ENCODE results near the gene KIAA0825. TPM values are rescaled to one million over a fixed set of nuclear protein-coding genes. Genes with fewer than 3 reads are reported as not detected.
"Not testable (repeated sequence)": the region's sequence is repeated elsewhere in the genome, so short reads cannot be mapped to it uniquely, and the experiment has no call there.

The KIAA0825 gene
- total RNA-seq, 2 experiments from 2014 or later = 1.1 to 1.3 TPM

DNA sequence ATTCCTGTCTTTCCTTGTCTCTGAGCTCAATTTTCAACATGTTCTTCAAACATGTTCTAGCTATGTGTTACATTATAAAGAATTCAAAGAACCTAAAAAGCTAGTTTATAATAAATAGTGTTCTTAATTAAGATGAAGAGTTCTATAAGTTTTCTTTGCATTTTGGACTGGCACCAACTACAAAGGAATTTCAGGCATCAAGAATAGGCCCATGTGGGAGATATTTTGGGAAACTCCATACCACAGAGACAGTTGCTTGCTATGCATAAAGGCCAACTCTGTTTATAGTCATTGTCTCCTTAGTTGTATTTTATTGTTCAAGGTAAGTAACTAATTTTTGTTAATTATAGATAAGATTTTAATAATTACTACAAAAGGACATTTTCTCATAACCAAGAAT is 4.6 kb upstream of the KIAA0825 start:
- no peak overlapping the region for H3K4me3 Mint-ChIP-seq
- CTCF ChIA-PET = interaction anchor here (0.9 kb wide), 1 partner anchor 114 kb away, joined by 3 read pairs; no protein-coding TSS in a partner anchor
- intact Hi-C loops (cut with DNase I, micrococcal nuclease) = no loop called here

DNA sequence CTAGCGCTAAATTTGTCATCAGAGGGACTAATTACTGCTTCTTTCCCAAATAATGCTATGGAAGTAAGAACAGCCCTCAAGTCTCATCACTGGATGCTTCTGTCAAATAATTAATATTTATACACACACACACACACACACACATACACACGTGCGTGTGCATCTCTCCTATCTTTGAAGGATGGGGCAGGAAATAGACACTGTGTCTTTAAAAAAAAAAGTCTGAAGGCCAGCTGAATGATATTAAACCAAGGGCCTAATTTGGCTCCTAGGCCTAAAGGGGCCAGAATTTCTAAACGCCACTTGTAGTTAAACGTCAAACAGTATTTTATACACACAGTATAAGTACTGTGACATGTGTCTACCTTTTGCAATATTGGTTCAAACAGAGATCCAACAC is 3.4 kb upstream of the KIAA0825 start:
- peaks cover 1% of the 10 kb centered on the region for H3K36me3 Mint-ChIP-seq (ENCODE audit: low read depth)
- H3K9me3 Mint-ChIP-seq (ENCODE audit: low read depth) = no peaks in the 10 kb centered on the region
- H3K4me3 Mint-ChIP-seq = no peak overlapping the region
- H3K27ac Mint-ChIP-seq = no peak overlapping the region
- no peak for ATAC-seq
- CTCF ChIA-PET = no interaction called here
- DNase-seq = no peak
- POLR2A ChIA-PET = no interaction called here
- no peaks in the 10 kb centered on the region for H3K27me3 Mint-ChIP-seq
- peaks cover 36% of the 10 kb centered on the region for H3K4me1 Mint-ChIP-seq
- intact Hi-C loops (cut with DNase I, micrococcal nuclease) = no loop called here

More for the DNA sequence above, 4.6 kb upstream of the KIAA0825 start:
- Mint-ChIP-seq H3K4me1 (peaks cover 28% of the 10 kb centered on the region), H3K27ac (no peak overlapping the region), H3K36me3 (ENCODE audit: low read depth) (peaks cover 1% of the 10 kb centered on the region), H3K9me3 (ENCODE audit: low read depth) (no peaks in the 10 kb centered on the region), H3K27me3 (no peaks in the 10 kb centered on the region)
- POLR2A ChIA-PET = no interaction called here
- DNase-seq (no peak), ATAC-seq (no peak)

DNA sequence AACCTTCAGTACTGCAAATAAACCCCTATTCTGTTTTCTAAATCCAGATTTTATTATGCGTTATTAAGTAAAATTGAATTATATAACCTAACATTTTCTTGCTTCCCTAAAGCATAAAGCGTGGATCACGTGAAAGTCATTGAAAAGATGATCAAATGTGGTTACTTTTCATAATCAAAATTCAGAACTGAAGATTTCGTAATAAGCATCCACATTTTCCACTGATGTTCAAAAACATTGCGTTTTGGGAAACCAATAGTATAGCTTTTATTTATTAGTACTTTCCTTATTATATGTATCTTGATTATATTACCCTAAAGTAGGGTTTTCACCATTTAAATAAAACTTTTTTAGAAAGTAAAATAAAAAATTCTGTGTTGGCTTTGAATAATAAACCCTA is 1.9 kb upstream of the KIAA0825 start:
- Mint-ChIP-seq H3K9me3 (ENCODE audit: low read depth) (no peaks in the 10 kb centered on the region), H3K27me3 (no peaks in the 10 kb centered on the region), H3K36me3 (ENCODE audit: low read depth) (peaks cover 1% of the 10 kb centered on the region), H3K4me1 (peaks cover 36% of the 10 kb centered on the region), H3K4me3 (peak overlapping the region; percentile 84), H3K27ac (no peak overlapping the region)
- ChIA-PET POLR2A (no interaction called here), CTCF (no interaction called here)
- DNase-seq (no peak), ATAC-seq (no peak)
- intact Hi-C loops (cut with DNase I, micrococcal nuclease) = no loop called here

DNA sequence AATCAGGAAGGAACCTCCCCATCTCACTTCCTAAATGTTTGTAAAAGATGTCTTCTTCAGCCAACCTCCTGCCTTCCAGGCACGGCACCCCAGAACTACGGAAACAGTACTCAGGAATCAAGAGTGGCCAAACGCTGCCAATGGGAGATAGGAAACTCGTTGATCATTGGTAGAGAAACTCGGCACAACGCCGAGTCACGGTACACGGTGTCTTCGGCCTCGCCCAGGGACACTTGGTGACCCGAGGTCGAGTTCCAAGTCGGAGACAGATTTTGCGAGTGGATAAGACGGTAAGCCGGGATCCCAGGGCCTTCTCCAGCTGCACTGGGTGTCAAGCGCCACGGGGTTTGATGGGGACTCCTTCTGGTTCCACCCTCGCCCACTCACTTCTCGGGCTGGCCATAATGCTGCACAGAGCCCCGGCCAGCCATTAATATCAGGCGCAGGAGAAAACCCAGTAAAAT is 343 bp downstream of the KIAA0825 start:
- peak overlapping the region; percentile 84 for H3K4me3 Mint-ChIP-seq
- no peaks in the 10 kb centered on the region for H3K27me3 Mint-ChIP-seq
- ChIA-PET POLR2A (interaction anchor here (0.8 kb wide), 1 partner anchor 13 kb away, joined by 3 read pairs; no protein-coding TSS in a partner anchor), CTCF (interaction anchor here (0.6 to 1.8 kb wide), 3 partner anchors 11 to 232 kb away, joined by 3 to 6 read pairs (median 3); no protein-coding TSS in a partner anchor)
- H3K4me1 Mint-ChIP-seq = peaks cover 34% of the 10 kb centered on the region
- no peaks in the 10 kb centered on the region for H3K36me3 Mint-ChIP-seq (ENCODE audit: low read depth)
- DNase-seq (no peak), ATAC-seq (peak; percentile 28)
- no peaks in the 10 kb centered on the region for H3K9me3 Mint-ChIP-seq (ENCODE audit: low read depth)
- intact Hi-C loops (cut with DNase I, micrococcal nuclease) = loop anchor here (1.0 to 10.0 kb wide), 11 partner anchors 41 to 1129 kb away; a partner anchor contains a TSS
- peak overlapping the region; percentile 95 for H3K27ac Mint-ChIP-seq

DNA sequence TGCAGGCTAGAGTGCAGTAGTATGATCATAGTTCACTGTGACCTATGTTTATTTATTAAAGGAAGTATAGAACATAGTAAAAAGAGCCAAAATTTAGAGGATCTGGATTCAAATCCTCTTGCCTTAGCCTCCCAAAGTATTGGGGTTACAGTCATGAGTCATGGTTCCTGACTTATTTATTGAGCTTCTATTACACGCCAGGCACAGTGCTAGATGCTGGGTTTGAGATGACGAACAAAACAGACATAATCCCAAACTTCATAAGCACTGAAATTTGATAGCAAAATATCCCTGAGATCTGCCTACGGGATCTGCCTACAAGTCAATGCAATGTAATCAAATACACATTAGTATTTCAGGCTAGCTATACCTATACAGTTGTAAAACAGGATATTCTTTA is 2.5 kb downstream of the KIAA0825 start:
- H3K4me3 Mint-ChIP-seq = no peak overlapping the region

DNA sequence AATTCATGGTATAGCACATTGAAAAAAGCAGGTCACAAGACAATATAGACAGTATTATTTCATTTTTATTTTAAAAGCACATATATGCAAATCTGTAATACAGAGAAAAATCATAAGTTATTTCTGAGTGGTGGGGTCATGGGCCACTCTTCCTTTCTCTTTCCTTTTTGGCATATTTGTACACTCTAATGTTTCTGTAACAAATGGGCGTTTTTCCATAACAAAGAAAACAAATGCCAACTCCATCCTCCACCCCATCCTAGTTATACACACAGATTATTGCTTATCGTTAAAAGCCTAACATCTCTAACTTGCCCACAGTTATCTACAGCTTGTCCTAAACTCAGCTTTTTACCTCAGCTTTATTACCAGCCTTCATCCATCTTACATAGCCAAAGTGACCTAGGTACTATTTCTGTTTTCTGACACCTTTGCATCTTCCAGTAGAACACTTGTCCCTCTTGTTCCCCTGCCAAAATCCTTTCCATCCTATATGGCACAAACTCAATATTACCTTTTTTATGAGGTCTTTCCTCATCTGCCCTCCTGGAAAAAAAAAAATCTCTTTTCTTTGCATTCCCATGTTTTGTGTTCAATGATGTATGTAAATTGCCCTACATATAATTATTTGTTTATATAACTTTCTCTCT is 4.1 kb downstream of the KIAA0825 start:
- no peak for DNase-seq
- no peaks in the 10 kb centered on the region for H3K27me3 Mint-ChIP-seq
- H3K4me3 Mint-ChIP-seq = no peak overlapping the region
- CTCF ChIA-PET = interaction anchor here (0.8 to 1.7 kb wide), 3 partner anchors 72 to 124 kb away, joined by 3 to 5 read pairs (median 3); no protein-coding TSS in a partner anchor
- ATAC-seq = no peak
- no peaks in the 10 kb centered on the region for H3K36me3 Mint-ChIP-seq (ENCODE audit: low read depth)
- POLR2A ChIA-PET = no interaction called here
- H3K27ac Mint-ChIP-seq = no peak overlapping the region
- H3K4me1 Mint-ChIP-seq = peaks cover 15% of the 10 kb centered on the region
- intact Hi-C loops (cut with DNase I, micrococcal nuclease) = loop anchor here (5.0 to 10.0 kb wide), 3 partner anchors 238 to 1039 kb away; no protein-coding TSS in a partner anchor
- H3K9me3 Mint-ChIP-seq (ENCODE audit: low read depth) = no peaks in the 10 kb centered on the region

More for the DNA sequence above, 2.5 kb downstream of the KIAA0825 start:
- DNase-seq (no peak), ATAC-seq (no peak)
- H3K36me3 Mint-ChIP-seq (ENCODE audit: low read depth) = no peaks in the 10 kb centered on the region
- no peaks in the 10 kb centered on the region for H3K27me3 Mint-ChIP-seq
- peaks cover 22% of the 10 kb centered on the region for H3K4me1 Mint-ChIP-seq
- no peak overlapping the region for H3K27ac Mint-ChIP-seq
- POLR2A ChIA-PET = no interaction called here
- intact Hi-C loops (cut with DNase I, micrococcal nuclease) = loop anchor here (5.0 to 10.0 kb wide), 6 partner anchors 39 to 1131 kb away; no protein-coding TSS in a partner anchor
- CTCF ChIA-PET = no interaction called here
- no peaks in the 10 kb centered on the region for H3K9me3 Mint-ChIP-seq (ENCODE audit: low read depth)

DNA sequence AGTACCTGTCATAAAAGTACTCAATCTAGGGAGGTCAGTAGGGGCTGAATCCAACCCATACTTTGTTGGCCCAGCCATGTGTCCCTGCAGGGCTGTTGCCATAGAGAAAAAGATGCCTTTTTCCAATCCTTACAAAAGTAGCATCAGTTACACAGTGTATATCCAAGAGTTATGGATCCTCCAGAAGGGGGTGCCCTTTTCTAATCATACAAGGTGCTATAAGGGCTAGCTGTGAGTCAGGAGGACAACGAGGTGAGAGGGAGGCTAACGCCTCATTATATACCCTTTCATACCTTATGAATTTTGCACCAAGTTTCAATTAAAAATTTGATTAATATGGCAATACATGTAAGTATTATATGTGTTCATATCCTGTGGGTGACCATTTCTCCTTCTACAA is 4.8 kb downstream of the KIAA0825 start:
- Mint-ChIP-seq H3K36me3 (ENCODE audit: low read depth) (no peaks in the 10 kb centered on the region), H3K4me3 (no peak overlapping the region), H3K4me1 (peaks cover 14% of the 10 kb centered on the region), H3K27me3 (no peaks in the 10 kb centered on the region), H3K27ac (no peak overlapping the region), H3K9me3 (ENCODE audit: low read depth) (no peaks in the 10 kb centered on the region)
- DNase-seq (no peak), ATAC-seq (peak; percentile 20)
- intact Hi-C loops (cut with DNase I, micrococcal nuclease) = loop anchor here (1.0 to 10.0 kb wide), 5 partner anchors 123 to 1039 kb away; no protein-coding TSS in a partner anchor
- POLR2A ChIA-PET = no interaction called here
- CTCF ChIA-PET = interaction anchor here (1.5 to 1.7 kb wide), 2 partner anchors 76 to 124 kb away, joined by 3 to 5 read pairs; no protein-coding TSS in a partner anchor

DNA sequence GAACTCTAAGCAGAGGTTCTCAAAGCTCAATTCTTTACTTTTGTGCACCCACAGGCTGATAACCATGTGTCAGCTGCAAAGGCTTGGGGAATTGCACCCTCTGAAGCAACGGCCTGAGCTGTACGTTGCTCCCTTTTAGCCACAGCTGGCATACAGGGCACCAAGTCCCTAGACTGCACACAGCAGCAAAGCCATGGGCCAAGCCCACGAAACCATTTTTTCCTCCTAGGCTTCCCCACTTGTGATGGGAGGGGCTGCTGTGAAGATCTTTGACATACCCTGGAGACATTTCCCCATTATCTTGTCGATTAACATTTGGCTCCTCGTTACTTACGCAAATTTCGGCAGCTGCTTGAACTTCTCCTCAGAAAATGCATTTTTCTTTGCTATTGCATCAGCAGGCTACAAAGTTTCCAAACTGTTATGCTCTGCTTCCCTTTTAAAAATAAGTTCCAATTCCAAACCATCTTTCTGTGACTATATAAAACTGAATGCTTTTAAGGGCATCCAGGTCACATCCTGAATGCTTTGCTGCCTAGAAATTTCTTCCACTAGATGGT is 23.0 kb downstream of the KIAA0825 start:
- ChIA-PET CTCF (no interaction called here), POLR2A (no interaction called here)
- no peaks in the 10 kb centered on the region for H3K9me3 Mint-ChIP-seq (ENCODE audit: low read depth)
- intact Hi-C loops (cut with DNase I, micrococcal nuclease) = no loop called here
- no peak for DNase-seq
- no peaks in the 10 kb centered on the region for H3K27me3 Mint-ChIP-seq
- no peak for ATAC-seq
- H3K4me3 Mint-ChIP-seq = no peak overlapping the region
- H3K4me1 Mint-ChIP-seq = no peaks in the 10 kb centered on the region
- H3K27ac Mint-ChIP-seq = no peak overlapping the region
- no peaks in the 10 kb centered on the region for H3K36me3 Mint-ChIP-seq (ENCODE audit: low read depth)

DNA sequence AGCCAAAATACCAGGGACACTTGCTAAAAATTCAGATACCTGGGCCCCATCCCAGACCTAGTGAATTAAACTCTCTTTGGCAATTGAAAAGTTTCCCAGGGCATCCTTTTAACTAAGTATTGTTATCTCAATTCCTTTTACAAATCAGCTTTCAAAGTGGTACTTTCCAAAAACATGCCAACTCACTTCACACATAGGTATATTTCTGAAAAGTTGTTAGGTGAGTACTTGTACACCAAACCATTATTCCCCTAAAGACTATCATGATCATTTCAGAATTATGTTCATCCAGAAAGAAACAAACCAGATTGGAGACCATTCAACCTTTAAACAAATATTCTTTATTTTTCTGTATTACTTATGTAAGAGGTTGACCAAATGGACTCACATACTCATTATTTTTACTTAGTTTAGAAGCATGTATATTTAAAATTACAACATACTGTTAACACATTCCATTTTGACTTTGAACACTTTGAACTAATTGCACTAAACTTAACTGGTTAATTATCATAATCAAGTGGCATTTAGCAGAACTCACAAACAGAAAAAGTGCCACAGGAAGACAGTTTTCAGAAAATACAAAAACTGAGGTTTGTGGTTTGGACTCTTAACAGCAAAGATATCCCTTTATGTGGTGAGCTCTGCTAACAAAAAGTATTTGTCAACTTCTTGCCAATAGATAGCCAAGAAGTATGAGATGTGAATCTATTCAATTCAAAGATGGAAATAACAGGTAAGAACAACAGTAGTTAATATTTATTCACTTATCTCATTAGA is 40.7 kb downstream of the KIAA0825 start:
- H3K27ac Mint-ChIP-seq = no peak overlapping the region
- ChIA-PET POLR2A (interaction anchor here (0.7 kb wide), 1 partner anchor 269 kb away, joined by 3 read pairs; no protein-coding TSS in a partner anchor), CTCF (interaction anchor here (1.4 kb wide), 1 partner anchor 11 kb away, joined by 4 read pairs; no protein-coding TSS in a partner anchor)
- peaks cover 4% of the 10 kb centered on the region for H3K36me3 Mint-ChIP-seq (ENCODE audit: low read depth)
- no peaks in the 10 kb centered on the region for H3K27me3 Mint-ChIP-seq
- no peak for DNase-seq
- H3K4me3 Mint-ChIP-seq = no peak overlapping the region
- intact Hi-C loops (cut with DNase I, micrococcal nuclease) = loop anchor here in 1 of 2 experiments (5.0 kb wide), 2 partner anchors 40 to 215 kb away; partner anchors contain the start of genes KIAA0825 and SLF1
- peaks cover 29% of the 10 kb centered on the region for H3K4me1 Mint-ChIP-seq
- ATAC-seq = peak; percentile 59
- H3K9me3 Mint-ChIP-seq (ENCODE audit: low read depth) = no peaks in the 10 kb centered on the region

DNA sequence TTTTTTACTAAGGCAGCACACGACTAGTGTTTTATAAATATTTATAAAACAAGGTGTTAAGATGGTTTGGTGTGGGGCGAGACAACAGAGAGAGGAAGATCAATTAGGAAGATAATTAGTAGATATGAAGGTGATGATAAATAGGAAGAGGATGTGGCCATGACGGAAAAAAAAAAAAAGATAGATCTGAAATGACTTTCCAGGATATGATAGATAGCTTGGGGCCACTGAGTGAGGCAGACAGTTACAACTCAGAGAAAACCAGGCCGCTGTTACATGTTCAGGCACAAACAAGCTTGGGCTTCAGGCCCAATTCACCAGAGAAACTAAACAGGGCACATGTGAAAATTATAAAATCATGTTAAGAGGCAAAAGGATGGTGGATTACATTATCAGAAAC is 43.2 kb downstream of the KIAA0825 start:
- peak overlapping the region; percentile 9 for H3K4me3 Mint-ChIP-seq
- H3K9me3 Mint-ChIP-seq (ENCODE audit: low read depth) = no peaks in the 10 kb centered on the region
- POLR2A ChIA-PET = no interaction called here
- H3K27ac Mint-ChIP-seq = peak overlapping the region; percentile 72
- no peaks in the 10 kb centered on the region for H3K27me3 Mint-ChIP-seq
- CTCF ChIA-PET = no interaction called here
- ATAC-seq (peak; percentile 78), DNase-seq (peak; percentile 13)
- H3K4me1 Mint-ChIP-seq = peaks cover 29% of the 10 kb centered on the region
- intact Hi-C loops (cut with DNase I, micrococcal nuclease) = loop anchor here in 1 of 2 experiments (5.0 kb wide), 2 partner anchors 42 to 217 kb away; partner anchors contain the start of genes KIAA0825 and SLF1
- H3K36me3 Mint-ChIP-seq (ENCODE audit: low read depth) = peaks cover 4% of the 10 kb centered on the region

DNA sequence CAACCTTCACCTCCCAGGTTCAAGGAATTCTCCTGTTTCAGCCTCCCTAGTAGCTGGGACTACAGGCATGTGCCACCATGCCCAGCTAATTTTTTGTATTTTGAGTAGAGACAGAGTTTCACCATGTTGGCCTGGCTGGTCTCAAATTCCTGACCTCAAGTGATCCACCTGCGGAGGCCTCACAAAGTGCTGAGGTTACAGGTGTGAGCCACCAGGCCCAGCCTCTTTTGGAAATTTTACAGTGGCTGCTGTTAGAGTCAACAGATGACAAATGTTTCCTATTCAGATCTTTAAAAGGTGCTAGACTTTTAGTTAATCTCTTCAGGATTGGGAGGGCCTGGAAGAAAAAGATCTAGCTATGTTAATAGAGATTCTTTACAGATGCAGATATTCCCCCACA is 45.1 kb downstream of the KIAA0825 start:
- intact Hi-C loops (cut with DNase I, micrococcal nuclease); ATAC-seq; H3K27me3 Mint-ChIP-seq; POLR2A ChIA-PET; H3K27ac Mint-ChIP-seq; H3K36me3 Mint-ChIP-seq (ENCODE audit: low read depth); CTCF ChIA-PET; H3K9me3 Mint-ChIP-seq (ENCODE audit: low read depth); H3K4me3 Mint-ChIP-seq; DNase-seq: not testable (repeated sequence)
- peaks cover 28% of the 10 kb centered on the region for H3K4me1 Mint-ChIP-seq

Data from activated CD4-positive, alpha-beta T cell treated with anti-CD3 and anti-CD28 coated beads for 36 hours (primary cell).